ENCODE data around the gene MXRA7.

The MXRA7 gene

DNA sequence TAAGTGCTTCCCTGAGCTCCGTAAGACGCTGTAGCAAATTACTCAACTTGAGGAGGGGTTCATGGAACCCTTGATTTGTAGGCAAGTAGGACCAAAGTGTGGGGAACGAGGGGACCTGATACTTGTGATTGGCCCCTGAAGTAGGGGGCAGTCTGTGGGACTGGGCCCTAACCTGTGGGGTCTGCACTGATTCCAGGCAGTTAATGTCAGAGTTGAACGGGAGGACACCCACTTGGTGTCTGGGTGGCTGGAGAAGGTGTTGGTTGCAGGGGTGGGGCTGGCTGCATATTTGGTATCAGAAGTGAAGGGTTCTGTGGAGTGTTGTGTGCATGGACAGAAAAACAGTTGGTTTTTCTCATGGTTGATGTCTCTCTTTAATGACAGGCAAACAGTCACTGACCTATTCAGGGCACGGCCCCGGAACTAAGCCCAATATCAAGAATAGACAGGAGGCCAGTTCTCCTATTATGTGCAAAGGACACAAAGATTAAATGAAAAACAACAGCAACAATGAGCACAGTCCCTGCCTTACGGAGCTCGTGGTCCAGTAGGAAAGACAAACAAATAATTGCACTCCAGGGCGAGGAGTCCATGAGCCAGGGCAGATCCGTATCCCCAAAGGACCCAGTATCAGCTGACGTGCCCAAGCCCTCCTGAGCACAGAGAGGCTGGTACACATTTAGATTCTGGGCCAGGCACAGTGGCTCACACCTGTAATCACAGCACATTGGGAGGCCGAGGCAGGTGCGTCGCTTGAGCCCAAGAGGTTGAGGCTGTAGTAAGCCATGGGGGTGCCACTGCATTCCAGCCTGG is 19.2 kb downstream of the MXRA7 start:
- peaks cover 50 to 93% (median 82%) of the 10 kb centered on the region in 10 experiments for H3K4me1 ChIP-seq
- TF ChIP-seq Cebpa-rat (IDR thresholded peaks at IDR 0.05): no peak
- H3K9me3 ChIP-seq (replicated peaks in 1 of 11): 0 out of 22 replicates have a peak, but pooled peaks cover 0 to 5% (median 0%) of the 10 kb centered on the region in 11 experiments
- peaks cover 0 to 15% (median 0%) of the 10 kb centered on the region in 11 experiments; a peak in 2 of 22 replicates for H3K27me3 ChIP-seq
- no peak overlapping the region for H3K4me3 ChIP-seq
- no peak overlapping the region for H3K9ac ChIP-seq
- H3K27ac ChIP-seq: 0 out of 22 replicates have a peak overlapping the region, but pooled peaks of 1 of the 11 experiments have one; percentile 7
- H4K20me1 ChIP-seq: peaks cover 0 to 25% (median 0%) of the 10 kb centered on the region in 11 experiments; a peak in 4 of 22 replicates
- peak overlapping the region in 5 of 11 experiments; percentile 5 to 46 (median 38); a peak in 8 of 22 replicates for H3K4me2 ChIP-seq
- H3K36me3 ChIP-seq: peaks cover 0 to 4% (median 0%) of the 10 kb centered on the region in 11 experiments; a peak in 1 of 22 replicates

DNA sequence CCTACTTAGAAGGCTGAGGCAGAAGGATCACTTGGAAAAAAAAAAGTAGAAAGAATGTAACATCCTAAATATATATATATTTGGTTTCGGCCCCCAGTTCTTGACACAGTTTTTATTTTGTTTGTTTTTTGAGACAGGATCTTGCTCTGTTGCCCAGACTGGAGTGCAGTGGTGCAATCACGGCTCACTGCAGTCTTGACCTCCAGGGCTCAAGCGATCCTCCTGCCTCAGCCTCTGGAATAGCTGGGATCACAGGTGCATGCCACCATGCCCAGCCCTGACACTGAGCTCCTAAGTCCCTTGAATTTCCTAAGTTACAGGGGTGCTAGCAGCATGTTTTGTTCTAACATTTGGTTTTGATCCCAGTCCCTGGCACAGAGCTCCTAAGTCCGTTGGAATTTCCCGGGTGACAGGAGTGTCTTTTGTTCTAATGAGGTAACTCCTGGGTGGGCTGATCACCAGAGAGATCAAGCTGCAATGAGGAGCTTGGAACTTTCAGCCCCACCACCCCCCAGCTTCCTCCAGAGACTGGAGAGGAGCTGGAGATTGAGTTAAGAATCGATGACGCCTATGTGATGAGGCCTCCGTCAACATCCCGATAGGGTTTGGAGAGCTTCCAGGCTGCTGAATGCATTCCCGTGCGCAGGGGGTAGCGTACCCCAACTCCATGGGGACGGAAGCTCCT is 20.0 kb downstream of the MXRA7 start:
- Histone ChIP-seq H3K27ac (no peak overlapping the region), H3K4me2 (peak overlapping the region in 4 of 11 experiments; percentile 5 to 46 (median 38); a peak in 5 of 22 replicates), H3K27me3 (peaks cover 0 to 20% (median 0%) of the 10 kb centered on the region in 11 experiments; a peak in 2 of 22 replicates), H3K4me1 (peaks cover 45 to 93% (median 82%) of the 10 kb centered on the region in 10 experiments), H4K20me1 (peaks cover 0 to 26% (median 0%) of the 10 kb centered on the region in 11 experiments; a peak in 4 of 22 replicates), H3K36me3 (peaks cover 0 to 4% (median 0%) of the 10 kb centered on the region in 11 experiments; a peak in 1 of 22 replicates), H3K9me3 (replicated peaks in 1 of 11) (0 out of 22 replicates have a peak, but pooled peaks cover 0 to 4% (median 0%) of the 10 kb centered on the region in 11 experiments), H3K4me3 (no peak overlapping the region), H3K9ac (no peak overlapping the region)
- no peak for TF ChIP-seq Cebpa-rat (IDR thresholded peaks at IDR 0.05)

DNA sequence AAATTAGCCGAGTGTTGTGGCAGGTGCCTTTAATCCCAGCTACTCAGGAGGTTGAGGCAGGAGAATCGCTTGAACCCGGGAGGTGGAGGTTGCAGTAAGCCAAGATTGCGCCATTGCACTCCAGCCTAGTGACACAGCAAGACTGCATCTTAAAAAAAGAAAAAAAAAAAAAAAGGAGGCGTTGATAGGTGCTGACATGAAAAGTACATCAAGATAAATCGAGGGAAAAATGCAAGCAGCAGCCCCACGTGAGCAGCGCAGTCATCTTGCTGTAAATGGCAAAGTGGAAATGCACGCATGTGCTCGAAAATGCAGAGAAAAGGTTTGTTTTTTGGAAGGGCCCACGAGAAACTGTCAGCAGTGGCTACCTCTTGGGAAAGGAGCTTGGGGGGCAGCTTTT is 20.9 kb downstream of the MXRA7 start:
- peaks cover 0 to 21% (median 0%) of the 10 kb centered on the region in 11 experiments; a peak in 2 of 22 replicates for H3K27me3 ChIP-seq
- H4K20me1 ChIP-seq: peaks cover 0 to 29% (median 0%) of the 10 kb centered on the region in 11 experiments; a peak in 5 of 22 replicates
- H3K36me3 ChIP-seq: peaks cover 0 to 4% (median 0%) of the 10 kb centered on the region in 11 experiments; a peak in 1 of 22 replicates
- no peak overlapping the region for H3K27ac ChIP-seq
- peaks cover 37 to 93% (median 82%) of the 10 kb centered on the region in 10 experiments for H3K4me1 ChIP-seq
- no peak overlapping the region for H3K9ac ChIP-seq
- no peak overlapping the region for H3K4me3 ChIP-seq
- H3K9me3 ChIP-seq (replicated peaks in 1 of 11): no peaks in the 10 kb centered on the region
- 0 out of 22 replicates have a peak, but pooled peaks of 1 of the 11 experiments have one; percentile 17 for TF ChIP-seq Cebpa-rat (IDR thresholded peaks at IDR 0.05)
- H3K4me2 ChIP-seq: no peak overlapping the region

DNA sequence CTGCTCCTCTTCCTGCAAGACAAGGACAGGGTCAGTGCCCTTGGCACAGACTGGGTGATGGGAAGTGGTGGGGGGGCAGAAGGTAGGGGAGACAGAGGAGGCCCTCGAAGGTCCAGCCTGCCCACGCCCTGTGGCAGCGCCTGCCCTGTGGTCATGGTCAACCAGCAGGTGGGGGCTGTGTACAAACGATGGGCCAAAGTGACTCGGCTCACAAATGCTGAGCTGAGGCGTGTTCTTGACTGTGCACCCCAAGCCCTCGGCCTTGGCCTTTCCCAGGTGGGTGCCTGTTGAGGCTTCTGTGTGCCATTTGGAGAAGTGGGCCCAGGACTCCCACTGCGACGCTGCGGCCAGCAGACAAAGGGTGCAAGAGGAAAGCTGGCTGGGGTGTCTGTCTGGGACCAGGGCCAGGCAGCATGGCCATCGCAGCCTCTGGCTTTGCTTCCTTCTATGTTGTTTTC is 22.6 kb downstream of the MXRA7 start:
- Histone ChIP-seq H3K9me3 (replicated peaks in 1 of 11) (no peaks in the 10 kb centered on the region), H3K27ac (peak overlapping the region in 2 of 11 experiments; percentile 52 to 63; a peak in 4 of 22 replicates), H4K20me1 (peaks cover 0 to 42% (median 4%) of the 10 kb centered on the region in 11 experiments; a peak in 8 of 22 replicates), H3K4me3 (no peak overlapping the region), H3K4me2 (peak overlapping the region in 10 of 11 experiments; percentile 59 to 97 (median 75); a peak in 19 of 22 replicates), H3K27me3 (peaks cover 0 to 21% (median 0%) of the 10 kb centered on the region in 11 experiments; a peak in 2 of 22 replicates), H3K36me3 (peaks cover 0 to 3% (median 0%) of the 10 kb centered on the region in 11 experiments; a peak in 1 of 22 replicates), H3K9ac (peak overlapping the region in 3 of 11 experiments; percentile 27 to 57 (median 57); a peak in 2 of 22 replicates), H3K4me1 (peaks cover 32 to 93% (median 81%) of the 10 kb centered on the region in 10 experiments)
- no peak for TF ChIP-seq Cebpa-rat (IDR thresholded peaks at IDR 0.05)

DNA sequence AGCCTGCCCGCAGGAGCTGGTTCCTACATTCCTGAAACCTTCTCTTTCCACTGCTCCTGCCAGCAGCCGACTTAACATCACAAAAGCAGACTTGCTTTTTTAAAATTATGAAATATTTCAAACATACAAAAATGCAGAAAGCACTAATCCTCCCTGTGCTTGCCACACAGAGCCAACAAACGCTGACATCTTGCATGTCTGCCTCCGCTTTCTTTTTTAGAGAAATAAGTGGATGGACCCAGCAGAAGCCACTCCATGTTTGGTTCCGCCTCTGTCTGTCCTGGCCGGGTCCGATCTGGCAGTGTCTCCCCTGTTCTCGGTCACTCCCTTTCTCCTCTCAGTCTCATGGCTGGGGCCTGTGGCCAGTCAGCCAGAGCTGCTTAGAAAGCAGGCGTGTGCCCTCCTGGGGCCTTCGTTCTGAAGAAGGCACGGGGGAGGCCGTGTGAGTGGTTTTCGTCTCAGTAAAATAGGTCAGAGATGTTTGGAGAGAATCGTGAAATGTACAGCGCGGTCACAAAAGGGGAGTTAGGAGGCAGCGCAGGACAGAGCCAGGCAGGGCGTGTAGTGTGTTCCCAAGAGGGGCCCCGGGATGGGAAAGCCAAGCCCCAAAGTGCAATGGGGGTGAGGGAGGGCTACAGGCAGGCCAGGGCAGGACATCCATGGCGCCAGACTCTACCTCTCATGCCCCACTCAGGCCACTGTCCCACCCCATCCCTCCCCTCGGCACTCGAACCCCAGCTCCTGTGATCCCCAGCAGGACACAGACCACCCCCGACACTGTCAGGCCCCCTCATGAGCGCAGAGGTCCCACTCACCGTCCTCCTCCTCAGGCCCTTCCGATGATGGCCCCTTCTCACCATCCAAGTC is 23.2 kb downstream of the MXRA7 start:
- TF ChIP-seq Cebpa-rat (IDR thresholded peaks at IDR 0.05): no peak
- no peaks in the 10 kb centered on the region for H3K9me3 ChIP-seq (replicated peaks in 1 of 11)
- peaks cover 0 to 47% (median 5%) of the 10 kb centered on the region in 11 experiments; a peak in 10 of 22 replicates for H4K20me1 ChIP-seq
- no peak overlapping the region for H3K4me3 ChIP-seq
- H3K27ac ChIP-seq: peak overlapping the region in 5 of 11 experiments; percentile 14 to 63 (median 52); a peak in 7 of 22 replicates
- H3K27me3 ChIP-seq: peaks cover 0 to 21% (median 0%) of the 10 kb centered on the region in 11 experiments; a peak in 2 of 22 replicates
- peak overlapping the region in 9 of 11 experiments; percentile 20 to 61 (median 32); a peak in 12 of 22 replicates for H3K9ac ChIP-seq
- H3K36me3 ChIP-seq: peaks cover 0 to 3% (median 0%) of the 10 kb centered on the region in 11 experiments; a peak in 1 of 22 replicates
- peak overlapping the region; percentile 49 to 97 (median 70) for H3K4me2 ChIP-seq
- peaks cover 34 to 93% (median 84%) of the 10 kb centered on the region in 10 experiments for H3K4me1 ChIP-seq

DNA sequence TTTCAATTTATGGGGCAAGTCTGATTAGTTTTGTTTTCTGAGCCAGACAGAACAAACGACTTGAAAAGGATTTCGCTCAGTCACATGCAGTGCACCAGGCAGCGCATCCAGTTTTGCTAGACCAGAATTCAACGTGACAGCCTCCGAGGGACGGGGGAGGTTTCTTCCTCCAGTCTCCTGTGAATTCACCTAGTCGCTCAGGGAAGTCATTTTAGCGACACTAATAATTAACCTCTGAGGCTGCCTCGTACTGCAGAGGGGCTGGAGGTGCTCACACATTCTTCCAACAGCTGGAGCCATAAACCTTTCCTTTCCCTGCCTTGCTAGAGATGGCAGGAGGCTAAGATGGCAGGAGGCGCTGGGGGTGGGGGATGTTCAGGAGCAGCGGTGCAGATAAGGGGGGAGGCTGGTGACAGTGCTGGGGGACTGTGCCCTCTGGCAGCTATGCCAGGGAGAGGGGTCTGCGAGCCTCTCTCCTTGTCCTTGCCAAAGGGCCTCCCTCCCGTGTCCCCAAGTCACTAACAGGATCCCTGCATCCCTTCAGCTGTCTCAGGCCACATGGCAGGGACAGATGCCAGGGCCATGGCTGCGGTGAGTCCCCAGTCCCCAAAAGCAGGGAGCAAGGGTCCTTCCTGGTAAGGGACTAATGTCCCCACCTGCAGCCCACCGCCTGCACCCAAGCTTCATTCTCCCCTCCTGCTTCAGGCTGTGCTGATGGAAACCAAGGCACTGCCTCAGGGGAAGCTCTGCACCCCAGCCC is 24.0 kb downstream of the MXRA7 start:
- peak overlapping the region; percentile 49 to 97 (median 70) for H3K4me2 ChIP-seq

DNA sequence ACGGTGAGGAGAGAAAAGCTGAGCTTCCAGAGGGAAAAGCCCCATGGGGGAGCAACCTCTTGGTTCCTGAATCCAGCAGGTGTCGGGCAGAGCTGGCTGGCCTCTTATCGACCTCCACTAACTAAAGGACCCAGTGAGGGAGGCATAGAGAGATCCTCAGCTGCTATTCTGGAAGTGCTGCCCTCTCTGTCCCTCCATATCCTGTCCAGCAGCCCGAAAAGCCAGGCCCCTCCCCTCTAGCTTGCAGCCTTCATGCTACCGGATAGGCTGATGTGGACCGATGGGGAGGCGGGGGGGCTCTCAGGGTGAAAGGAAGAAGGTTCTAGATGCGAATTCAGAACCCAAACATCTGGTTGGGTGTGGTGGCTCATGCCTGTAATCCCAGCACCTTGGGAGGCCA is 24.9 kb downstream of the MXRA7 start:
- H3K9ac ChIP-seq: no peak overlapping the region
- H3K4me2 ChIP-seq: peak overlapping the region in 8 of 11 experiments; percentile 66 to 97 (median 80); a peak in 16 of 22 replicates
- TF ChIP-seq Cebpa-rat (IDR thresholded peaks at IDR 0.05): no peak

More for the DNA sequence above, 24.0 kb downstream of the MXRA7 start:
- no peaks in the 10 kb centered on the region for H3K9me3 ChIP-seq (replicated peaks in 1 of 11)
- H3K27ac ChIP-seq: peak overlapping the region in 2 of 11 experiments; percentile 6 to 63; a peak in 3 of 22 replicates
- peaks cover 0 to 56% (median 11%) of the 10 kb centered on the region in 11 experiments; a peak in 15 of 22 replicates for H4K20me1 ChIP-seq
- H3K9ac ChIP-seq: peak overlapping the region in 5 of 11 experiments; percentile 28 to 61 (median 57); a peak in 4 of 22 replicates
- TF ChIP-seq Cebpa-rat (IDR thresholded peaks at IDR 0.05): no peak
- H3K36me3 ChIP-seq: peaks cover 0 to 3% (median 0%) of the 10 kb centered on the region in 11 experiments; a peak in 1 of 22 replicates
- H3K27me3 ChIP-seq: peaks cover 0 to 21% (median 0%) of the 10 kb centered on the region in 11 experiments; a peak in 2 of 22 replicates
- H3K4me3 ChIP-seq: no peak overlapping the region
- H3K4me1 ChIP-seq: peaks cover 42 to 94% (median 89%) of the 10 kb centered on the region in 10 experiments

More for the DNA sequence above, 24.9 kb downstream of the MXRA7 start:
- no peak overlapping the region for H3K4me3 ChIP-seq
- peaks cover 0 to 63% (median 15%) of the 10 kb centered on the region in 11 experiments; a peak in 15 of 22 replicates for H4K20me1 ChIP-seq
- H3K36me3 ChIP-seq: peaks cover 0 to 3% (median 0%) of the 10 kb centered on the region in 11 experiments; a peak in 1 of 22 replicates
- peaks cover 50 to 94% (median 91%) of the 10 kb centered on the region in 10 experiments for H3K4me1 ChIP-seq
- H3K9me3 ChIP-seq (replicated peaks in 1 of 11): no peaks in the 10 kb centered on the region
- H3K27me3 ChIP-seq: peaks cover 0 to 21% (median 0%) of the 10 kb centered on the region in 11 experiments; a peak in 2 of 22 replicates
- H3K27ac ChIP-seq: no peak overlapping the region

All from BLaER1 treated with 17β-estradiol and CSF1 and Interleukin-3, amounts not matched to agents 10 nM and 100 nM (cell line).